Measurements from ENCODE around the gene PAQR5. TPM values are rescaled to one million over a fixed set of nuclear protein-coding genes. Genes with fewer than 3 reads are reported as not detected.

Gene PAQR5
- total RNA-seq, 2 donors from 2014 or later: 1.2 to 6.1 TPM

DNA sequence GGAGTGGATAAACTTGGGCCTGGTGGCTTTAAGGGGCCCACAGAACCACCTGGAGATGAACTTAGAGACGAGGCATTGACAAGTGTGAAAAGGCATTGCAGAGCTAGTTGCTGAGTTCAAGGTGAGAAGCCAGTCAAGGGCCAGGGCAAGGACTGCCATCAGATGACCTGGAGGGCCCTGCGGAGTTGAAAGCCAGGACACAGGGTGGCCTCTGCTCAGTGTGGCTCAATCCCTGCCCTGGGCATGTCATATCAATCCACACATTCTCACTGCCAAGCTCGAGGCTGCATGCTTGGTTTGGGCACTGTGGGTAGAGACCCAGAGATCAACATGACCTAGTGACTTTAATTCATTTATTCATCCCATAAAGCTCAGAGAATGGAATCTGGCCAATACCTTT, 9.2 kb downstream of the PAQR5 start:
- TF ChIP-seq, protein P1, sequence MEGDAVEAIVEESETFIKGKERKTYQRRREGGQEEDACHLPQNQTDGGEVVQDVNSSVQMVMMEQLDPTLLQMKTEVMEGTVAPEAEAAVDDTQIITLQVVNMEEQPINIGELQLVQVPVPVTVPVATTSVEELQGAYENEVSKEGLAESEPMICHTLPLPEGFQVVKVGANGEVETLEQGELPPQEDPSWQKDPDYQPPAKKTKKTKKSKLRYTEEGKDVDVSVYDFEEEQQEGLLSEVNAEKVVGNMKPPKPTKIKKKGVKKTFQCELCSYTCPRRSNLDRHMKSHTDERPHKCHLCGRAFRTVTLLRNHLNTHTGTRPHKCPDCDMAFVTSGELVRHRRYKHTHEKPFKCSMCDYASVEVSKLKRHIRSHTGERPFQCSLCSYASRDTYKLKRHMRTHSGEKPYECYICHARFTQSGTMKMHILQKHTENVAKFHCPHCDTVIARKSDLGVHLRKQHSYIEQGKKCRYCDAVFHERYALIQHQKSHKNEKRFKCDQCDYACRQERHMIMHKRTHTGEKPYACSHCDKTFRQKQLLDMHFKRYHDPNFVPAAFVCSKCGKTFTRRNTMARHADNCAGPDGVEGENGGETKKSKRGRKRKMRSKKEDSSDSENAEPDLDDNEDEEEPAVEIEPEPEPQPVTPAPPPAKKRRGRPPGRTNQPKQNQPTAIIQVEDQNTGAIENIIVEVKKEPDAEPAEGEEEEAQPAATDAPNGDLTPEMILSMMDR (IDR thresholded peaks at IDR 0.05): no peak
- ATAC-seq (ENCODE audit: insufficient number of reproducible peaks, low FRiP score, low read depth): no peak
- Histone ChIP-seq H3K4me3 (no peak overlapping the region), H3K9me3 (no peaks in the 10 kb centered on the region), H3K27me3 (replicated peaks; ENCODE audit: insufficient read depth) (no peaks in the 10 kb centered on the region), H3K4me1 (ENCODE audit: control insufficient read depth in 1 of 2, low read depth in 2 of 2) (no peaks in the 10 kb centered on the region), H3K36me3 (no peaks in the 10 kb centered on the region), H3K27ac (no peak overlapping the region)
- DNase-seq (ENCODE audit: low spot score): no peak

DNA sequence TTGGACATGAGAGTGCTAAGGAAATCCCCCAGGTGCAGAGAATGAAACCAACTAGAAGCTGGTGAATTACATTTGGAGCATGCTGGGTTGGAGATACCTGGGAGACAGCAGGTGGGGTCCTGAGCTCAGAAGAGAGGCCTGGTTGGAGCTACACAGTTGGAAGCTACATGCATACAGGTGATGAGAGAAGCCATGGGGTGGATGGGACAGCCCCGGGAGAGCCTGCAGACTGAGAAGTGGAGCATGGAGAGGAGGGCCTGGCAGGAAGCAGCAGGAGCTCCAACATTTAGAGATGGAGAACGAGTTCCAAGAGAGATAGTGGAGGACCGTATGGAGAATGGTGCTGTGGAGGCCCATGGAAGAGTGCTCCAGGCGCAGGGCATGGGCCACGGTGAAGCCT, 10.2 kb downstream of the PAQR5 start:
- DNase-seq (ENCODE audit: low spot score): no peak
- no peak overlapping the region for H3K27ac ChIP-seq
- no peaks in the 10 kb centered on the region for H3K27me3 ChIP-seq (replicated peaks; ENCODE audit: insufficient read depth)
- ATAC-seq (ENCODE audit: insufficient number of reproducible peaks, low FRiP score, low read depth): no peak
- no peaks in the 10 kb centered on the region for H3K4me1 ChIP-seq (ENCODE audit: control insufficient read depth in 1 of 2, low read depth in 2 of 2)
- H3K9me3 ChIP-seq: no peaks in the 10 kb centered on the region
- H3K4me3 ChIP-seq: no peak overlapping the region
- no peaks in the 10 kb centered on the region for H3K36me3 ChIP-seq
- TF ChIP-seq, protein P1 (IDR thresholded peaks at IDR 0.05): no peak

DNA sequence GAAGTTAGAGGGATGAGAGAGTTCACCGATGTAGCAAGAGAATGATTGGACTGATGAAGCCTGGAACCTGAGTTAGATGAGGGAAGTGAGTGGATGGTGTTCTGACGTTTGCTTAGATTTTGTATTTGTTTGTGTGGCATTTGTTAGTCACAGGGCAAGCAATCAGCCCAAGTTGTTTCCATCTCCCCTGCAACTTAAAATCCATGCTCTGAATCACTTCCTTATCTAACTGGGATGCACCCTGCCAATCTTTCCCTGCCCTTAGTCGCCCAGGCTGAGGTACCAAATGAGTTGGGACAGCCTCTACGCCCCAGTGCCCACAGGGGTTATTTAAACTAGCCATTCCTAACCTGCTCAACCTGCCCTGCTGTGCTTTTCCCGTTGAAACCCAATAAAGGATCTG, 12.6 kb downstream of the PAQR5 start:
- Histone ChIP-seq H3K27ac (no peak overlapping the region), H3K27me3 (replicated peaks; ENCODE audit: insufficient read depth) (no peaks in the 10 kb centered on the region), H3K36me3 (no peaks in the 10 kb centered on the region), H3K4me3 (no peak overlapping the region), H3K9me3 (no peaks in the 10 kb centered on the region), H3K4me1 (ENCODE audit: control insufficient read depth in 1 of 2, low read depth in 2 of 2) (no peaks in the 10 kb centered on the region)
- TF ChIP-seq, protein P1 (IDR thresholded peaks at IDR 0.05): no peak
- DNase-seq (ENCODE audit: low spot score) (no peak), ATAC-seq (ENCODE audit: insufficient number of reproducible peaks, low FRiP score, low read depth) (no peak)

DNA sequence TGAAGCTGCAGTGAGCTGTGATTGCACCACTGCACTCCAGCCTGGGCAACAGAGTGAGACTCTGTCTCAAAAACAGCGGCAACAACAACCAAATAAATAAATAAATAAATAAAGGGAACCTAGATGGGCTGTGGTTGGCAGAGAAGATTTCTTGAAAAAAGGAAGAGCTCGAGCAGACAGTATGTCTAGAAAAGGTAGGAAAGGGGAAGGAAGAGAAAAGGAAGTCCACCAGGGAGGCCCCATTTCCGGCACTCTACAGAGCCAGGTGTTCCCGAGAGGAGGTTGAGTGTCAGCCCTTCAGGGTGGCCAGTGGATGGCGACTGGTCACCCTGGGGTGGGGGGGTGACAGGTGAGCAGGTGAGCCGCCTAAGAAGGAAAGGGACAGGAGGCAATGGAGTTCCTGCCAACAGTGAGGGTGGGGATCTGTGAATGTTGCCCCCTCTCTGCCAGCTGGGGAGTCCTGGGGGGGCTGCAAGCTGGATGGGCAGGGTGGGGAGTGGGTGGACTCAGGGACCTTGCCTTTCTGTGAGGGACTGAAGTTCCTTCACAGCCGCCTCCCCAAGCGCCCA, 14.8 kb downstream of the PAQR5 start:
- no peak for DNase-seq (ENCODE audit: low spot score)
- no peak overlapping the region for H3K27ac ChIP-seq
- TF ChIP-seq, protein P1 (IDR thresholded peaks at IDR 0.05): no peak

DNA sequence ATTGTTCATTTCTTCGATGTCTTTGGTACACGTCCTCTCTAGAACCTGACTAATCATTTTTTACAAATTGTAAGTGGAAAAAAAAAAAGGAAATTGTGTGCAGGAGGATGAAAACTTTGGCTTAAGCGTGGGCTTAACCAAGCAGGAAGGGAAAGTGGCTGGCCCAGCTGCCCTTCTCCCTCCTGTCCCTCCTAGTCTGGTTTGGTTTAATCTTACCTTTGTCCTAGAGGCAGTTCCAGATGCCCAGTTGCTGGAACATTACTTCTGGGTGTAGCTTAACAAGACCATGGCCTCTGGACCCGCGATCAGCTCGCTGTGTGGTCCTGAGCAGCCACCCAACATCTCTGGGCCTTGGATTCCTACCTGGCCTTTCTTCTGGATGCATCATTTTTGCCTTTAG, 15.4 kb downstream of the PAQR5 start:
- no peaks in the 10 kb centered on the region for H3K4me1 ChIP-seq (ENCODE audit: control insufficient read depth in 1 of 2, low read depth in 2 of 2)
- no peak overlapping the region for H3K4me3 ChIP-seq
- no peak overlapping the region for H3K27ac ChIP-seq
- no peaks in the 10 kb centered on the region for H3K9me3 ChIP-seq
- TF ChIP-seq, protein P1 (IDR thresholded peaks at IDR 0.05): no peak
- no peak for ATAC-seq (ENCODE audit: insufficient number of reproducible peaks, low FRiP score, low read depth)
- DNase-seq (ENCODE audit: low spot score): no peak
- H3K36me3 ChIP-seq: no peaks in the 10 kb centered on the region
- no peaks in the 10 kb centered on the region for H3K27me3 ChIP-seq (replicated peaks; ENCODE audit: insufficient read depth)

More for the DNA sequence above, 14.8 kb downstream of the PAQR5 start:
- ATAC-seq (ENCODE audit: insufficient number of reproducible peaks, low FRiP score, low read depth): no peak
- Histone ChIP-seq H3K4me3 (no peak overlapping the region), H3K36me3 (no peaks in the 10 kb centered on the region), H3K4me1 (ENCODE audit: control insufficient read depth in 1 of 2, low read depth in 2 of 2) (no peaks in the 10 kb centered on the region), H3K27me3 (replicated peaks; ENCODE audit: insufficient read depth) (no peaks in the 10 kb centered on the region), H3K9me3 (no peaks in the 10 kb centered on the region)

Measured in thoracic aorta (tissue), 2 donors.